Lung (tissue), 12 donors: ENCODE data around the gene SARNP. TPM values are rescaled to one million over a fixed set of nuclear protein-coding genes. Genes with fewer than 3 reads are reported as not detected.

Experiments
- ATAC-seq: fragments of 200-7000 bp; cut with Tn5 transposase; one replicate; pipeline ENCODE4 v1.9.1; 2020; ENCODE audit warnings: moderate number of reproducible peaks; ENCODE audit not compliant: insufficient read depth, low FRiP score
- DNase-seq, 3 donors: peaks; one replicate each; pipeline ENCODE4 v3.0.0-alpha.2; 2013 to 2017
- H3K27ac ChIP-seq, 2 donors: one replicate each; pipeline ENCODE4 v1.5.1; 2013; ENCODE audit warnings: mild to moderate bottlenecking in 2 of 2, moderate library complexity in 2 of 2, control low read depth in 1 of 2, inconsistent platforms in 1 of 2, low read depth in 1 of 2, low read length in 1 of 2
- H3K27me3 ChIP-seq, 3 donors: one replicate each; pipeline ENCODE4 v1.5.1; 2013; ENCODE audit warnings: low read length in 2 of 3; ENCODE audit not compliant: control insufficient read depth in 3 of 3, insufficient read depth in 3 of 3
- H3K36me3 ChIP-seq, 4 donors: one replicate each; pipeline ENCODE4 v1.5.1; 2013; ENCODE audit warnings: low read length in 4 of 4, mild to moderate bottlenecking in 1 of 4, moderate library complexity in 1 of 4; ENCODE audit not compliant: control insufficient read depth in 4 of 4, insufficient read depth in 4 of 4
- H3K4me1 ChIP-seq, 5 donors: one replicate each; pipeline ENCODE4 v1.5.1; 2013; ENCODE audit warnings: low read length in 5 of 5, mild to moderate bottlenecking in 2 of 5, moderate library complexity in 1 of 5; ENCODE audit not compliant: control insufficient read depth in 5 of 5, insufficient read depth in 5 of 5
- H3K4me3 ChIP-seq: one replicate; pipeline ENCODE4 v1.5.1; 2013; ENCODE audit warnings: mild to moderate bottlenecking, control low read depth, moderate library complexity
- H3K9ac ChIP-seq, 2 donors: one replicate each; pipeline ENCODE4 v1.5.1; 2013; ENCODE audit warnings: low read length in 2 of 2, control low read depth in 1 of 2; ENCODE audit not compliant: insufficient read depth in 1 of 2
- H3K9me3 ChIP-seq, 4 donors: one replicate each; pipeline ENCODE4 v1.5.1; 2013; ENCODE audit warnings: low read length in 3 of 4, mild to moderate bottlenecking in 1 of 4, moderate library complexity in 1 of 4; ENCODE audit not compliant: control insufficient read depth in 4 of 4, insufficient read depth in 3 of 4
- CTCF ChIP-seq: IDR thresholded peaks from 2 replicates; pipeline ENCODE4 v1.5.1; 2012; ENCODE audit warnings: mild to moderate bottlenecking; ENCODE audit errors: control extremely low read depth, extremely low read depth
- WGBS, 2 donors: extraction: QIAGEN DNeasy Blood & Tissue Kit; methylation state at CpG; one replicate each; pipeline ENCODE4 v1.1.7; 2013; 5-methylcytosine and 5-hydroxymethylcytosine counted together
- polyA plus RNA-seq, 2 donors: library from polyadenylated mRNA; stranded (reverse); fragments of 200-250 nt; gene quantifications; one replicate each; pipeline ENCODE4 v1.2.1, GENCODE V29; 2013
- total RNA-seq, 2 donors: library from RNA; depleted of rRNA in 1 of 2; stranded (reverse); fragments of >200 nt in 1 of 2; gene quantifications; one replicate each; pipeline ENCODE4 v1.2.1, GENCODE V29; 2014 to 2021
- donor health status: control.
- donor health status: control.
- donor health status: Bipolar disorder and iron deficiency.
- donor health status: healthy.
- donor health status: DM: yes; HTN: yes; CAD: no.

Gene SARNP
- total and polyA plus RNA-seq, 4 donors, result 51.9 to 102 (median 82.2) TPM

- Histone ChIP-seq H3K27ac (no peak overlapping the region), H3K4me3 (no peak overlapping the region), H3K36me3 (peaks cover 28 to 50% (median 30%) of the 10 kb centered on the region in 4 donors), H3K27me3 (no peaks in the 10 kb centered on the region), H3K9me3 (no peaks in the 10 kb centered on the region), H3K9ac (no peak overlapping the region), H3K4me1 (no peaks in the 10 kb centered on the region)
- no peak for TF ChIP-seq CTCF
- DNase-seq (no peak), ATAC-seq (no peak)
- 84 to 91% methylated on average over 2 of the region's 2 CpGs for whole genome bisulfite sequencing, 2 donors
These were observed 59.8 kb downstream of the SARNP start for GRCh38 chr12:55757701-55758100.

GRCh38 chr12:55755246-55755645 lies 62.3 kb downstream of the SARNP start:
- Histone ChIP-seq H3K4me3 (no peak overlapping the region), H3K27me3 (no peaks in the 10 kb centered on the region), H3K27ac (no peak overlapping the region), H3K4me1 (no peaks in the 10 kb centered on the region), H3K9me3 (no peaks in the 10 kb centered on the region), H3K36me3 (peaks cover 28 to 59% (median 40%) of the 10 kb centered on the region in 4 donors), H3K9ac (no peak overlapping the region)
- no peak for ATAC-seq
- TF ChIP-seq CTCF, result no peak
- DNase-seq, result no peak
- WGBS, 2 donors, result 65 to 73% methylated on average over 2 of the region's 2 CpGs

GRCh38 chr12:55748230-55748993 lies 69.1 kb downstream of the SARNP start:
- ATAC-seq, result no peak
- Histone ChIP-seq H3K9ac (no peak overlapping the region), H3K4me1 (peaks cover 0 to 27% (median 3%) of the 10 kb centered on the region in 5 donors), H3K27ac (no peak overlapping the region), H3K9me3 (no peaks in the 10 kb centered on the region), H3K27me3 (no peaks in the 10 kb centered on the region), H3K4me3 (no peak overlapping the region), H3K36me3 (peaks cover 0 to 21% (median 13%) of the 10 kb centered on the region in 4 donors)
- TF ChIP-seq CTCF, result no peak
- DNase-seq, result no peak
- 91 to 92% methylated on average over 18 of the region's 18 CpGs for WGBS, 2 donors

- Histone ChIP-seq H3K9ac (no peak overlapping the region), H3K4me3 (no peak overlapping the region), H3K27ac (no peak overlapping the region), H3K27me3 (no peaks in the 10 kb centered on the region), H3K36me3 (peaks cover 0 to 12% (median 4%) of the 10 kb centered on the region in 4 donors), H3K4me1 (peaks cover 2 to 30% (median 8%) of the 10 kb centered on the region in 5 donors), H3K9me3 (no peaks in the 10 kb centered on the region)
- no peak for ATAC-seq
- no peak for DNase-seq
- TF ChIP-seq CTCF, result no peak
These were observed 70.7 kb downstream of the SARNP start for GRCh38 chr12:55746913-55747231.
